GM10266 (cell line): ENCODE measurements around the gene MET.

Experiments used
- DNase-seq: peaks from one replicate; pipeline ENCODE4 v3.0.0; 2012; ENCODE audit errors: extremely low spot score
- CTCF ChIP-seq: IDR thresholded peaks from 2 replicates; pipeline ENCODE4 v1.5.1; 2012; ENCODE audit warnings: mild to moderate bottlenecking, low read depth; ENCODE audit not compliant: control insufficient read depth, insufficient read depth; ENCODE audit errors: missing control alignments

Gene MET

GRCh38 chr7:116779931-116780330 lies 107.9 kb downstream of the MET start:
- no peak for DNase-seq
- no peak for TF ChIP-seq CTCF

- DNase-seq = no peak
- no peak for TF ChIP-seq CTCF
Measured at GRCh38 chr7:116780521-116780920, 108.5 kb downstream of the MET start.

- no peak for TF ChIP-seq CTCF
- DNase-seq = no peak
Measured at GRCh38 chr7:116780966-116781365, 109.0 kb downstream of the MET start.

- TF ChIP-seq CTCF = no peak
- DNase-seq = no peak
Measured at GRCh38 chr7:116781584-116781983, 109.6 kb downstream of the MET start.

- TF ChIP-seq CTCF = no peak
- no peak for DNase-seq
Measured at GRCh38 chr7:116782177-116782711, 110.2 kb downstream of the MET start.

- no peak for TF ChIP-seq CTCF
- no peak for DNase-seq
Measured at GRCh38 chr7:116783666-116784318, 111.8 kb downstream of the MET start.

GRCh38 chr7:116784647-116785046 lies 112.7 kb downstream of the MET start:
- DNase-seq = no peak
- TF ChIP-seq CTCF = no peak
